Tibial artery (tissue), 4 donors: ENCODE results near the gene TICAM1.
"Not testable (repeated sequence)": the region's sequence is repeated elsewhere in the genome, so short reads cannot be mapped to it uniquely, and the experiment has no call there.

Source experiments
- DNase-seq, 2 donors: peaks; one replicate each; pipeline ENCODE4 v3.0.0-alpha.2; 2019
- H3K27ac ChIP-seq, 2 donors: fragments of 200-600 bp; sonication (generic) in 1 of 2; 1 replicate in 1 of 2; 2 replicates in 1 of 2; pipeline ENCODE4 v1.5.1; 2018 to 2019; ENCODE audit warnings: mild to moderate bottlenecking in 1 of 2
- H3K27me3 ChIP-seq, 2 donors: fragments of 200-600 bp; sonication (generic) in 1 of 2; one replicate each; pipeline versions ENCODE4 v1.5.1 to v1.6.0; 2016 to 2019
- H3K36me3 ChIP-seq, 3 donors: fragments of 200-600 bp; sonication (generic) in 2 of 3; one replicate each; pipeline ENCODE4 v1.5.1; 2016 to 2019; ENCODE audit warnings: mild to moderate bottlenecking in 2 of 3
- H3K4me1 ChIP-seq, 4 donors: fragments of 200-600 bp; sonication (generic) in 2 of 4; 1 replicate in 3 of 4; 2 replicates in 1 of 4; pipeline ENCODE4 v1.5.1; 2016 to 2019
- H3K4me3 ChIP-seq, 2 donors: fragments of 200-600 bp; sonication (generic) in 1 of 2; 1 replicate in 1 of 2; 2 replicates in 1 of 2; pipeline ENCODE4 v1.5.1; 2018 to 2019; ENCODE audit warnings: mild to moderate bottlenecking in 2 of 2
- H3K9me3 ChIP-seq, 3 donors: fragments of 200-600 bp; sonication (generic) in 1 of 3; one replicate each; pipeline ENCODE4 v1.5.1; 2016 to 2019
- intact Hi-C: fragments of 100-400 bp; cut with DNase I; formaldehyde crosslinking; loops from one replicate; pipeline ENCODE4 v1.15.0; 2023; ENCODE audit warnings: low total_unique reads
- TF ChIP-seq, protein P1 (sequence below), 2 experiments: fragments of 200-600 bp in 1 of 2; fragments of 450-650 bp in 1 of 2; IDR thresholded peaks; one replicate each; pipeline ENCODE4 v1.5.1; 2017 to 2019; ENCODE audit warnings: antibody characterized with exemption in 2 of 2, mild to moderate bottlenecking in 1 of 2, moderate library complexity in 1 of 2

The TICAM1 gene

DNA sequence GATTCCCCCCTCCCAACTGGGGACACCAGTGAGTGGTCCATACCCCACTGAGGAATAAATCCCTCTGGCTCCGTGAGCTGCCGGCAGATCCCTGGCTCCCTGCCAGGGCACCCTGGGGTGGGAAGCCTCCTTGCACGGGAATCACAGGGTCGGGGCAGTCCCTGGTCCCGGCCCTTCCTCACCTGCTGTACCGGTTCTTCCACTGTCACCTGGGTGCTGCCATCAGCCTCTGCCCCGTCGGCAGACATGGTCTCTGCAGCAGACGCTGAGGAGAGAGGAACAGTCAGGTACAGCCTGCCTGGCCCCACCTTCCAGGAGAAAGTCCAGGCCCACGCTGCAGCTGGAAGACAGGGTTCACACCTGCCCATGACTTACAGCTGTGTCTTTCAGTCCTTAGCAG lies 29.6 kb upstream of the TICAM1 start:
- Histone ChIP-seq H3K27ac (no peak overlapping the region), H3K4me1 (peaks cover 0 to 2% (median under 1%) of the 10 kb centered on the region in 4 donors), H3K9me3 (no peaks in the 10 kb centered on the region), H3K4me3 (no peak overlapping the region), H3K27me3 (no peaks in the 10 kb centered on the region), H3K36me3 (peaks cover 26 to 60% (median 54%) of the 10 kb centered on the region in 3 donors)
- TF ChIP-seq, protein P1, sequence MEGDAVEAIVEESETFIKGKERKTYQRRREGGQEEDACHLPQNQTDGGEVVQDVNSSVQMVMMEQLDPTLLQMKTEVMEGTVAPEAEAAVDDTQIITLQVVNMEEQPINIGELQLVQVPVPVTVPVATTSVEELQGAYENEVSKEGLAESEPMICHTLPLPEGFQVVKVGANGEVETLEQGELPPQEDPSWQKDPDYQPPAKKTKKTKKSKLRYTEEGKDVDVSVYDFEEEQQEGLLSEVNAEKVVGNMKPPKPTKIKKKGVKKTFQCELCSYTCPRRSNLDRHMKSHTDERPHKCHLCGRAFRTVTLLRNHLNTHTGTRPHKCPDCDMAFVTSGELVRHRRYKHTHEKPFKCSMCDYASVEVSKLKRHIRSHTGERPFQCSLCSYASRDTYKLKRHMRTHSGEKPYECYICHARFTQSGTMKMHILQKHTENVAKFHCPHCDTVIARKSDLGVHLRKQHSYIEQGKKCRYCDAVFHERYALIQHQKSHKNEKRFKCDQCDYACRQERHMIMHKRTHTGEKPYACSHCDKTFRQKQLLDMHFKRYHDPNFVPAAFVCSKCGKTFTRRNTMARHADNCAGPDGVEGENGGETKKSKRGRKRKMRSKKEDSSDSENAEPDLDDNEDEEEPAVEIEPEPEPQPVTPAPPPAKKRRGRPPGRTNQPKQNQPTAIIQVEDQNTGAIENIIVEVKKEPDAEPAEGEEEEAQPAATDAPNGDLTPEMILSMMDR (IDR thresholded peaks at IDR 0.05), result no peak
- intact Hi-C loops, result no loop called here
- DNase-seq, result no peak

DNA sequence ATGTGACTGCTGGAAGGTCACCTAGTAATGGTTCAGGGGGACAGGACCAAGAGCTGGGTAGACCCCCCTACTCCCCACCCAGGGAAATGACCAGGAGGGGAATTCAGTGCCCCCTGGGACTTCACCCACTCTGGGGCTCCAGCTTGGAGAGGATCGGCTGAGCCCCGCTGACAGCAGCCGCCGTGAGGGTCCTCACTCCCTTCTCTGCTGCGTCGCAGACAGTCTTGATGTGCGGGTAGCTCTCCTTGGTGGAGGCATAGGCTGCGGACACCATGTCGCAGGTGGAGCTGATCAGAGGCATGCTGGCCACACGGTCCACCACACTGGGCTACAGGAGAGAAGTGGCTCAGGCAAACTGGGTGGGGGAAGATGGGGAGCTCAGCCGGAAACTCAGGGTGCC lies 28.2 kb upstream of the TICAM1 start:
- TF ChIP-seq, protein P1 (IDR thresholded peaks at IDR 0.05), result no peak

DNA sequence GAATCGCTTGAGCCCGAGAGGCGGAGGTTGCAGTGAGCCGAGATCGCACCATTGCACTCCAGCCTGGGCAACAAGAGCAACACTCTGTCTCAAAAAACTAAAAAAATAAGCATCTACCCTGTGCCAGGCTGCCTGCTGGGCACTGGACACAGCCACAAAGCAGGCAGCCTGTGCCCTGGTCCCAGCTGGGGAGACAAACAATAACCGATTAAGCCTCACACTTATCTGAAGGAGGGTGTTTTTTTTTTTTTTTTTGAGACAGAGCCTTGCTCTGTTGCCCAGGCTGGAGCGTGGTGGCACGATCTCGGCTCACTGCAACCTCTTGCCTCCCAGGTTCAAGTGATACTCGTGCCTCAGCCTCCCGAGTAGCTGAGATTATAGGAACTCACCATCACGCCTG lies 25.0 kb upstream of the TICAM1 start:
- H3K4me3 ChIP-seq, intact Hi-C loops, H3K9me3 ChIP-seq, H3K4me1 ChIP-seq, H3K27me3 ChIP-seq, H3K27ac ChIP-seq, DNase-seq: not testable (repeated sequence)
- peaks cover 29 to 98% (median 77%) of the 10 kb centered on the region in 3 donors for H3K36me3 ChIP-seq

More for the DNA sequence above, 28.2 kb upstream of the TICAM1 start:
- no peaks in the 10 kb centered on the region for H3K9me3 ChIP-seq
- DNase-seq, result no peak
- no peak overlapping the region for H3K4me3 ChIP-seq
- no peaks in the 10 kb centered on the region for H3K27me3 ChIP-seq
- no peaks in the 10 kb centered on the region for H3K4me1 ChIP-seq
- H3K36me3 ChIP-seq, result peaks cover 29 to 74% (median 66%) of the 10 kb centered on the region in 3 donors
- intact Hi-C loops, result no loop called here
- no peak overlapping the region for H3K27ac ChIP-seq

DNA sequence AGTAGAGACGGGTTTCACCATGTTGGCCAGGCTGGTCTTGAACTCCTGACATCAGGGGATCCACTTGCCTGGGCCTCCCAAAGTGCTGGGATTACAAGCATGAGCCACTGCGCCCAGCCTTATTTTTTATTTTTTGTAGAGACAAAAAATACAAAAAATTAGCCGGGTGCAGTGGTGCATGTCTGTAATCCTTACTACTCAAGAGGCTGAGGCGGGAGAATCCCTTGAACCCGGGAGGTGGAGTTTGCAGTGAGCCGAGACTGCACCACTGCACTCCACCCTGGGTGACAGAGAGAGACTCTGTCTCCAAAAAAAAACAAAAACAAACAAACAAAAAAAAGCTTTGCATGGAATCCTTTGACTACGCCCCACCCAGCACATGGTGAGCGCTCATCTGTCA lies 22.0 kb upstream of the TICAM1 start:
- intact Hi-C loops, result loop anchor here (2.0 kb wide), 1 partner anchor 43 kb away; no protein-coding TSS in a partner anchor
- not testable (repeated sequence) for DNase-seq, H3K27me3 ChIP-seq, H3K27ac ChIP-seq, H3K4me3 ChIP-seq, H3K9me3 ChIP-seq, H3K4me1 ChIP-seq
- H3K36me3 ChIP-seq, result peaks cover 21 to 95% (median 64%) of the 10 kb centered on the region in 3 donors

DNA sequence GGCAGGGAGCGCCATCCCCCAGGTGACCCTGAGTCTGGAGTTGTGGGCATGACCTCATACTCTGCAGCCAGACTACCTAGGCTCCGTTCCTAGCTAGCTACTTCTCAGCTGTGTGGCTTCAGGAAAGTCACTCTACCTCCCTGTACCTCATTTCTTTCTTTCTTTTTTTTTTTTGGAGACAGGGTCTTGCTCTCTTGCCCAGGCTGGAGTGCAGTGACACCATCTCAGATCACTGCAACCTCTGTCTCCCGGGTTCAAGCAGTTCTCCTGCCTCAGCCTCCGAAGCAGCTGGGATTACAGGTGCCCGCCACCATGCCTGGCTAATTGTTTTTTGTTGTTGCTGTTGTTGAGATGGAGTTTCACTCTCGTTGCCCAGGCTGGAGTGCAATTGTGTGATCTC lies 21.0 kb upstream of the TICAM1 start:
- intact Hi-C loops, result loop anchor here (2.0 kb wide), 1 partner anchor 42 kb away; no protein-coding TSS in a partner anchor
- H3K4me3 ChIP-seq, result no peak overlapping the region
- DNase-seq, result no peak
- H3K27ac ChIP-seq, result no peak overlapping the region
- peaks cover 25 to 95% (median 65%) of the 10 kb centered on the region in 3 donors for H3K36me3 ChIP-seq
- TF ChIP-seq, protein P1 (IDR thresholded peaks at IDR 0.05), result no peak
- H3K9me3 ChIP-seq, result no peaks in the 10 kb centered on the region
- H3K4me1 ChIP-seq, result no peaks in the 10 kb centered on the region
- H3K27me3 ChIP-seq, result no peaks in the 10 kb centered on the region

DNA sequence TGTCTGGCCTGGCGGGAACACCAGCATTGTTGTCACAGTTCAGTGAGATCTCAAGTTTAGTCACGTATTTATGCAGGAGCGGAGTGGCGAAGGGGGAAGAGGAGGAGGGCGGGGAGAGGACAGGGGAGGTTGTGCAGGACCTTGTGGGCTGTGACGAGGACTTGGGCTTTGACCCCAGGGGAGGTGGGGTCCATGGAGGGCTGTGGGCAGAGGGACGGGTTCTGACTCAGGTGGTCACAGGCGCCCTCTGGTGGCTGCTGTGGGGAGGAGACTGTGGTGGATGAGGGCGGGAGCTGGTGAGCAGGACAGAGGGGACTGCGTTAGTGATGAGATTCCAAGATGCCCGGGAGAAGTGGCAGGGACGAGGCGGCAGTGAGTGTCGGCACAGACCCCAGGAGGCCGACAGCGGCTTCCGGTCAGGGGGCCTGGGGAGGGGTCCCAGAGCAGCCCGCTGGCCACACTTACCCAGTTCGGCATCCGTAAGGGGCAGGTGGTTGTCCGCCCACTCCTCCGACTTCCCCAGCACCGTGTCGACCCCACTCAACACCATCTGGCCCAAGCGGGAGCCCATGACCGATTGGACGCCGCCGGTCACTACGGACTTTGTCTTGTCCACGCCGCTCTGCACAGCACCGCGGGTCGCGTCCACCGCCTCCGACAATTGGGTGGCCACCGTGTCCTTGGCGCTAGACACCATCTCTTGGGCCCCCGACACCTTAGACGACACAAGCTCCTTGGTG lies 20.2 kb upstream of the TICAM1 start:
- H3K4me1 ChIP-seq, result no peaks in the 10 kb centered on the region
- DNase-seq, result peak; percentile 65 to 86
- TF ChIP-seq, protein P1 (IDR thresholded peaks at IDR 0.05), result peak; percentile 85 to 92
- no peak overlapping the region for H3K4me3 ChIP-seq
- no peaks in the 10 kb centered on the region for H3K27me3 ChIP-seq
- H3K27ac ChIP-seq, result no peak overlapping the region
- H3K36me3 ChIP-seq, result peaks cover 21 to 95% (median 62%) of the 10 kb centered on the region in 3 donors
- intact Hi-C loops, result loop anchor here (2.0 kb wide), 1 partner anchor 41 kb away; no protein-coding TSS in a partner anchor
- no peaks in the 10 kb centered on the region for H3K9me3 ChIP-seq
